Measurements from ENCODE around the gene SYNPR.

The SYNPR gene

DNA sequence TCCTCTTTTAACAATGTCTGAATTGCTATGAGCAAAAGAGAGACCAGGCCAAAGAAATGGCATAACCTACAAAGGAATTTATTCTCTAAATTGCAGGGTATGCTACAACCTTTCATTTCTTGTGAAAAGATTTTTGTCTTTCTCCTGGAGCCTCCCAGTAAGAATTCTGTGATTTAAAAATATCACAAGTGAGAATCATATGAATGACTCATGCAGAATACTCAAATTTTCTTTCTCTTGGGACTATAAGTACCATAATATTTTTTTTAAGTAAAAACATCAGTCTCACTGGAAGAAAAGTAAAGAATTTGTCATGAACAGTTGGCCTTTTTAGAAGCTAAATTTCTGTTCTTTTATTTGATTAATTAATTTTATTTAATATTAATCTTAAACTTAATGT lies 26.3 kb downstream of the SYNPR start:
- DNase-seq (ENCODE audit: low read depth in 3 of 3), result no peak

DNA sequence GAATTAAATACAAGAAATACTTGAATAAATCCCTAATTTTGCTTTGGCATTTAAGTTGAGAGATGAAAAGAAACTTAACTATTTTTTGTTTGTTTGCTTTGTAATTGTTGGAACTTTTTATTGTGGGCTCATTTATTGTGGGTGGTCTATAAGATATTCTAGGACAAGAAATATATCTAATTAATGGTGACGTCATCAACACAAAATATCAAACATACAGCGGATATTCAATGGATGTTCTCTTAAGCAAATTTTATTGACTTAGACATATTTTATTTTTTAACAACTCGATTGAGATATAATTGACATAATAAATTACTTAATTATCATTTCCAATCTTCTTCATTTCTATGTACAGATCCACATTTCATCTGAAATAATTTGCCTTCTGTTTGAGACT lies 30.0 kb downstream of the SYNPR start:
- DNase-seq (ENCODE audit: low read depth in 3 of 3), result no peak

DNA sequence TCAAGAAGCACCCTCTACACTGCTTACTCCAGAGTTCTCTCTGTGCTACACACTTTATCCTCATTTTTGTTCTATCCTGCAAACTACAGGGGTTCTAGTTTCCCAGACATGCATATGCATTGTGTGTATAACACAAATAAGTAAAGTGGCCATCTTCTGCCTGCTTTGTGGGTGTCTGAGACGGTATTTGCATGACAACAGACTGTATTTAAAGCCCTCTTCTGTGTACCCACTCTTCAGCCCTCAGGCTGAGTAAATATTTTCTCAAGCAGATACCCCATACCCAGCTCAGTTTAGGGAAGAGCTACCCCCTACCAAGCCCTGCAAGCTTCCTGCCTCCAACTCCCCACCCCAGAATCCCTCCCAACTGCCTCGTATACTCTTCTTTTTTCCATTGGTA lies 31.7 kb downstream of the SYNPR start:
- DNase-seq (ENCODE audit: low read depth in 3 of 3), result no peak

DNA sequence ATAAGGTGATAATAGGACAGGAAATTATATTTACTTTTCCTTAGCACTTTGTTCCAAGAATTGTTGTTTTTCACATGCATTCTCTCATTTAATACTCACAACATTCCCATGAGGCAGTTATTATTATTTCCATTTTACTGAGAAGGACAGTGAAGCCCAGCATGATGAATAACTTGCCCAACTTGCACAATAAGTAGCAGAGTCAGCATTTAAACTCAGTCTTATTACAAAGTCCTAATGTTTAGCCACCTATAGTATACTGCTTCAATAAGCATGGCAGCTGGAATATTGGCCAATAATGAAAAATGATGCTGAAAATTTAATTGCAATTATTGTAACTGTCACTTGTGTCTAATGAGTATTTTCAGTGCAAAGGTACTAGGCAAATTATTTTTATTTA lies 45.7 kb downstream of the SYNPR start:
- DNase-seq (ENCODE audit: low read depth in 3 of 3), result no peak

GRCh38 chr3:63324621-63325020 lies 46.5 kb downstream of the SYNPR start:
- no peak for DNase-seq (ENCODE audit: low read depth in 3 of 3)

GRCh38 chr3:63325386-63325785 lies 47.3 kb downstream of the SYNPR start:
- DNase-seq (ENCODE audit: low read depth in 3 of 3), result no peak

DNA sequence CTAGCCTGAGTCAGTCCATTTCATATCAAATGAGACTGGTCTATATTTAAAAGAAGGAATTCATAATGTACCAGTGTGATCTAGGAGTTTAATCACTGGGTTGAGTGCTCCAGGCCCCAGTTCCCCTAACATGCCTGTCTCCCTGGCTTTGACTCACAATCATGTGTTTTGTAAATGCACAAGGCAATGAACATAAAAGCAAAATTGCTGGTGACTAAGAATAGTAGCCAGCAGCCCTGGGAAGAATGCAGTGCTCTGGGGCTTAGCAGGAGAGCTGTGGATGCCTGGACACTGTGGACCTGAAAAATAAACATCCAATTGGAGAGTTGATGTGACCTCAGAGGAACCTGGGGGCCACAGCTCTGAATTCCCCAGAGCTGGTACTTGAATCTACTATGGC lies 50.3 kb downstream of the SYNPR start:
- no peak for DNase-seq (ENCODE audit: low read depth in 3 of 3)

- no peak for DNase-seq (ENCODE audit: low read depth in 3 of 3)
Measured at GRCh38 chr3:63331520-63331919, 53.4 kb downstream of the SYNPR start.

GRCh38 chr3:63333815-63334214 lies 55.7 kb downstream of the SYNPR start:
- no peak for DNase-seq (ENCODE audit: low read depth in 3 of 3)

GRCh38 chr3:63338351-63338750 lies 60.2 kb downstream of the SYNPR start:
- no peak for DNase-seq (ENCODE audit: low read depth in 3 of 3)

DNA sequence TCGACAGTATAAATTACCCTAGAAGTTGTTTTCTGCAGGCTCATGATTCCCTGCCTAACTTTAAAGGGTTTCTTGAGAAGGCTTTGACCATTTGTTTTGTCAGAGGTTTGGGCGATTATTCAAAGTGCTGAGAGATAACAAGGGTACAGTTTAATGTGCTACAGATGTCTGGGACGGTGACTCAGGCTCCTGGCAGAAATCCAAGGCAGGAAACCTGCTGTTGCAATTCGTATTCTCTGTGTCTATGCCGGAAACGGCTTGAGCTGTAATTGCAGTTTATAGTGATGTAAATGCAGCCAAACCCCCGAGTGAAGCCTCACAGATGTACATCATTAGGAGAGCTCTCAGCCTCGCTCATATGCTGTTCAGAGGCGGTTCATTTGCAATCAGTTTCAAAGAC lies 65.6 kb downstream of the SYNPR start:
- peak in 2 of 3 experiments; percentile 1 to 44 for DNase-seq (ENCODE audit: low read depth in 3 of 3)

GRCh38 chr3:63344661-63345060 lies 66.6 kb downstream of the SYNPR start:
- DNase-seq (ENCODE audit: low read depth in 3 of 3), result no peak

DNA sequence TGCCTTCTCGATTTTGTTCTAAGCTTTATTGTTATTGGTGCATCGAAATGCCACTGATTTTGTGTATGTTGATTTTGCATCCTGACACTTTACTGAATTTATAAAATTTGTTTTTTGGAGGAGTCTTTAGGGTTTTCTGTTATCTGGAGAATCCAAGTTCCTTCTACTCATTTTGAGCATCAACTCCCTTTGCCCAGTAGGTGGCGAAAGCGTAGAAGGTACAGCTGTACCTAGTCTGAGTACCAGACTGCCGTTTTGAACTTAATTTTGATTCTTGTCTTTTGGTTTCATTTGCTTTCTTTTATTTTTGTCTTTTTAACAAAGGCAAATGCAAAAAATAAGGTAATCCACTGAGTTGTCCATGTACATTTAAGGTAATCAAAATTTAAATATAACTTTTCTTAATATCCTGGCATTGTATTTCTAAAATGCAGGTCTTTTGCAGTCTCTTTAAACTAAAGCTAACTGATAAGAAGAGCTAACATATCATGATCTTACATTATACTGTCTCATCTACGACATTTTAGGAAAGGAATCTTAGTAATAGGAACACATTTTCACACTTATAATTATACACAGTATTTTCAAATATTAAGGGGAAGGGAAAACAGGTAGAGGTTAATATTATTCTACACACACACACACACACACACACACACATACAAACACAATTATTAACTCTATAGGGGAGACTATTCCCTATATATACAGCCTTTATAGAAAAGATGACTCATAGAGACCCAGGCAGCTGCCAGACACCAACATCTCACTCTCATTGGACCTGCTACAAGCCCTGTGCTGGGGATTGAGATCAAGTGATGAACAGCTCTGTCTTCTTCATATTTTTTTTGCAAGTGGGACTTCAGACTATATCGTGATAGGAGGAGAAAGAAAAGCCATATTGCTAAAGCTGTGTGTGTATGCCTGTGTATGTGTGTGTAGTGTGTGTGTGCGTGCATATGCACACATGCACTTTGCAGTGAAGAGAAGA lies 71.8 kb downstream of the SYNPR start:
- peak in 1 of 3 experiments; percentile 34 for DNase-seq (ENCODE audit: low read depth in 3 of 3)

DNA sequence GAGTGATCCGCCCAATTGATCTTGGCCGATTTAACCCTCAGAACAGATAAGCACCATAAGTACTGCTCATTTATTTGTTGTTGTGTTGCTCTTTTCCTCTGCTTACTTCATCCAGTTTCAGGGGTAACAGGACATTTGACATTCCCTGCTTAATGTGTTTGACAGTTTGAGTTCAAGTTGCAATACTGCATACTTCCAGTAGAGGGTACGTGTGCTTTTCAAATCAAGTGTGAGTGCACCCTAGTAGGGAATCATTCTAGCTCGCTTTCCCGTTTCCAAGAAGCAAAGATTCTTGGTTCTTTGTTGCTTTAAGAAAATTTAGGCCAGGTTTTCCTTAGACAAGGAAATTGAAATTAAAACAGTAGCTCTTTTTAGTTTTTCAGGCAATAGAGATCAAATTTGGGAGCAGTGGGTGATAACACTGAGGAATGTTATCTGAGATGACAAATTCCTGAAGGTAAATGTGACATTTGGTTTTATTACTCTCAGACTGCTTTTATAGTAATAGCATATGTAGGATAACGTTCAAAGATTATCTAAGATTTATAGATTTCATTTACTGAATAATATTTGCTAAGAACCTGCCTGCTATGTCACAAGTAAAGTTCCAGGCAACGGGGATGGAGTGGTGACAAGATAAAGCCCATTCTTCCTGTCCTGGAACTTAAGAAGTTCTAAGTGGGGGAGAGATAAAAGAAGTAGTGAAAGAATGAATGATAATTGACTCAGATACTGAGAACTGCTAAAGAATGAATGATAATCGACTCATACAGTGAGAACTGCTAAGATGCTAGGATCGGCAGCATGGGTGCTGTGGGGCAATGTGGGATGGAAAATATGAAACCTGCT lies 73.3 kb downstream of the SYNPR start:
- DNase-seq (ENCODE audit: low read depth in 3 of 3), result no peak

- no peak for DNase-seq (ENCODE audit: low read depth in 3 of 3)
Measured at GRCh38 chr3:63352008-63352279, 73.8 kb downstream of the SYNPR start.

DNA sequence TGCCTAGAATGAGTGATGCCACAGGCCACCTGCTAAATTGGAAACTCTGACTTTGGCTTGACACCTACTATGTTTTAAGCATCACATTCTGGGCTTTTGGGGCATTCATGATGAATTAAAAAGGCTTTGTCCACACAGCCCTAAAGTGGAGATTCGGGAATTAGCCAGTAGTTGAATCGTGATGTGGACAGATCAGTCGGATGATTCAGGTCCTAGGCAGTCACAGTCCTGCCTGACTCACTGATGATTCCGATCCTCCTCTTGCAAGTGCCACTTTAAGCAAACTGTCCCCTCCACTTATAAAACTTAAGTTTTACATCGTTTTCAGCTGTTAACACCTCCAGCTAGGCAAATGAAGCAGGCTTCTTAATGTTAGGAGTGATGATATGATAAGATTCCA lies 75.3 kb downstream of the SYNPR start:
- no peak for DNase-seq (ENCODE audit: low read depth in 3 of 3)

DNA sequence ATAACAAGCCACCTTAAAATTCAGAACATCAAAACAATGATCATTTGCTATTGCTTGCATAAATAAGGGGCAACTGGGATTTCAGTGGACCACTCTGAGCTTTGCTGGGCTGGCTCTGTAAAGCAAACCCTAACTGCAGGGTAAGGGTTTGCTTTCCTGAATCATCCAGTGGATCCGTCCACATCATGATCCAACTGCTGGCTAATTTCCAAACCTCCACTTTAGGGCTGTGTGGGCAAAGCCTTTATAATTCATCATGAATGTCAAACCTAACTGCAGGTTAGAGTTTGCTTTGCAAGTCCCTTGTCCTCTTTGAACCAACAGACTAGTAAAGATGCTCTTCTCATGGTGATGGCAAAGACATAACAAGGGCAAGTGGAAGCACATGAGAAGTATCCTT lies 76.1 kb downstream of the SYNPR start:
- DNase-seq (ENCODE audit: low read depth in 3 of 3), result no peak

GRCh38 chr3:63355809-63356208 lies 77.7 kb downstream of the SYNPR start:
- no peak for DNase-seq (ENCODE audit: low read depth in 3 of 3)

GRCh38 chr3:63364495-63364894 lies 86.4 kb downstream of the SYNPR start:
- DNase-seq (ENCODE audit: low read depth in 3 of 3), result no peak

- DNase-seq (ENCODE audit: low read depth in 3 of 3), result no peak
Measured at GRCh38 chr3:63364910-63365309, 86.8 kb downstream of the SYNPR start.

GRCh38 chr3:63365671-63366070 lies 87.6 kb downstream of the SYNPR start:
- no peak for DNase-seq (ENCODE audit: low read depth in 3 of 3)

DNA sequence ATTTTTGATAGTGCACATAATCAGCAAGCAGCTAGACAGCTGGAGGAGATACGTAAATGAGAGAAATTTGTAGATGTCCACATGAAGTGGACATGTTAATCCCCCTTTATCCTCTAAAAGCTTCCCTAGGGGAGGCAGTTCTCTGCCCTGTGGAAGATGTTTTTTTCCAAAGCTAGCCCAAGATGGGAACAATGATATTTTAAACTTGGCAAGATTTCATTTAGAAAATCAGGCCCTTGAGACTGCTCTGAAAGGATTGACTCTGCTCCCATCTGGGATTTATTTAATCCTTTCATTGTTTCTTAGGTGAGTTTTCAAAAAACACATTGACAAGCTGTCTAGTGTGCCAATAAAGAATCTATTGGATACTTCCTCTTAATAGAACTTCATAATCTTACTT lies 92.0 kb downstream of the SYNPR start:
- DNase-seq (ENCODE audit: low read depth in 3 of 3), result no peak

DNA sequence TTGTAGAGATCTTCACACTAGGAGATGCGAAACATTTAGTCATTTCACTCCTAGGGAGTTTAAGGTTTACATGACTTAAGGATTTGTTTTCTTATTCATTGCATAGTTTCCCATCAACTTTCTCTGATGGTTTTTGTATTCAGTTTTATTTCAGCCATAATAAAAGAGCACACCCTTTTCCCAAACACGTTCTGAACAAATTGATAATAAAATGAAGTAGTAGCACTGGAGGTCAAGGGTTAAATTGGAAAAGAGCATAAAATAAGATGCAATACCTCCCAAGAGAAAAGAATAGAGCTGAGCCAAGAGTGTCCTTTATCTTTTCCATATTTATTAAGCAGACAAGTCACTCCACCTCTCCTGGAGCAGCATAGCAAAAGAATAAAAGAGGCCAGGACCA lies 104.9 kb downstream of the SYNPR start:
- no peak for DNase-seq (ENCODE audit: low read depth in 3 of 3)

All from stimulated activated CD4-positive, alpha-beta T cell treated with anti-CD3 and anti-CD28 coated beads, TNF-alpha, amount 100 ng/mL, for 24 hours (primary cell).